Astrocyte (in vitro differentiated cells and primary cell): Measurements from ENCODE around the gene PPP1R9A. TPM values are rescaled to one million over a fixed set of nuclear protein-coding genes. Genes with fewer than 3 reads are reported as not detected.

Source experiments
- DNase-seq: peaks from one replicate; pipeline ENCODE4 v3.0.0-alpha.2; 2010; ENCODE audit warnings: low read depth
- FAIRE-seq: peaks from 2 replicates; lab custom pipeline; 2011; peaks lifted over from hg19 to GRCh38; lab: Jason Lieb, UNC
- H2AFZ ChIP-seq: 2 replicates; pipeline ENCODE4 v1.6.0; 2012; ENCODE audit warnings: low read depth, low read length, inconsistent platforms
- H3K27ac ChIP-seq: 2 replicates; pipeline ENCODE4 v1.5.1; 2011; ENCODE audit warnings: low read depth, low read length, inconsistent platforms
- H3K27me3 ChIP-seq: 2 replicates; pipeline ENCODE4 v1.6.0; 2011; ENCODE audit warnings: low read length, inconsistent platforms; ENCODE audit not compliant: insufficient read depth
- H3K36me3 ChIP-seq: 2 replicates; pipeline ENCODE4 v1.5.1; 2011; ENCODE audit warnings: low read length, inconsistent platforms; ENCODE audit not compliant: insufficient read depth
- H3K4me1 ChIP-seq: 2 replicates; pipeline ENCODE4 v1.5.1; 2011; ENCODE audit warnings: low read length, inconsistent platforms; ENCODE audit not compliant: insufficient read depth
- H3K4me2 ChIP-seq: 2 replicates; pipeline ENCODE4 v1.6.0; 2012; ENCODE audit warnings: low read length, inconsistent platforms
- H3K4me3 ChIP-seq: 2 replicates; pipeline ENCODE4 v1.5.1; 2011; ENCODE audit warnings: low read depth, mild to moderate bottlenecking, low read length, inconsistent platforms; ENCODE audit not compliant: insufficient read depth
- H3K79me2 ChIP-seq: 2 replicates; pipeline ENCODE4 v1.6.0; 2012; ENCODE audit warnings: mild to moderate bottlenecking, low read length, inconsistent platforms; ENCODE audit not compliant: insufficient read depth
- H3K9ac ChIP-seq: 2 replicates; pipeline ENCODE4 v1.6.0; 2012; ENCODE audit warnings: mild to moderate bottlenecking, low read length, inconsistent platforms
- H3K9me3 ChIP-seq: 2 replicates; pipeline ENCODE4 v1.5.1; 2012; ENCODE audit warnings: low read depth, mild to moderate bottlenecking, low read length, inconsistent platforms; ENCODE audit not compliant: insufficient read depth
- H4K20me1 ChIP-seq: 2 replicates; pipeline ENCODE4 v1.6.0; 2012; ENCODE audit warnings: low read length, inconsistent platforms; ENCODE audit not compliant: insufficient read depth
- H3K27ac Mint-ChIP-seq: one replicate; pipeline ENCODE4 v1.8.0; 2021; ENCODE audit warnings: mild to moderate bottlenecking, mixed read lengths; ENCODE audit not compliant: unreplicated experiment
- H3K27me3 Mint-ChIP-seq: one replicate; pipeline ENCODE4 v1.8.0; 2021; ENCODE audit warnings: low read depth, mixed read lengths; ENCODE audit not compliant: unreplicated experiment
- H3K36me3 Mint-ChIP-seq: one replicate; pipeline ENCODE4 v1.8.0; 2021; ENCODE audit warnings: low read depth, mixed read lengths; ENCODE audit not compliant: unreplicated experiment
- H3K4me1 Mint-ChIP-seq: one replicate; pipeline ENCODE4 v1.8.0; 2021; ENCODE audit warnings: low read depth, mixed read lengths; ENCODE audit not compliant: unreplicated experiment
- H3K4me3 Mint-ChIP-seq: one replicate; pipeline ENCODE4 v1.8.0; 2021; ENCODE audit warnings: mild to moderate bottlenecking, moderate library complexity, mixed read lengths; ENCODE audit not compliant: unreplicated experiment
- H3K9me3 Mint-ChIP-seq: one replicate; pipeline ENCODE4 v1.8.0; 2021; ENCODE audit warnings: mild to moderate bottlenecking, mixed read lengths; ENCODE audit not compliant: unreplicated experiment
- CTCF ChIP-seq: IDR thresholded peaks from 2 replicates; pipeline ENCODE4 v1.5.1; 2011; ENCODE audit warnings: low read depth, mild to moderate bottlenecking, inconsistent platforms, low read length, moderate library complexity; ENCODE audit not compliant: insufficient read depth
- EZH2 ChIP-seq: IDR thresholded peaks from 2 replicates; pipeline ENCODE4 v1.6.1; 2012; ENCODE audit warnings: mild to moderate bottlenecking, low read length, inconsistent platforms; ENCODE audit not compliant: insufficient read depth
- total RNA-seq: library from RNA; stranded (reverse); gene quantifications from 2 replicates; pipeline ENCODE4 v1.2.1, GENCODE V29; 2021

Gene PPP1R9A
- total RNA-seq, 1 donor from 2014 or later, result 7.5 TPM

GRCh38 chr7:94913391-94913790 lies 6.0 kb downstream of the PPP1R9A start:
- Mint-ChIP-seq H3K27me3 (no peaks in the 10 kb centered on the region), H3K9me3 (no peaks in the 10 kb centered on the region), H3K27ac (no peak overlapping the region), H3K4me1 (peaks cover 4% of the 10 kb centered on the region), H3K36me3 (no peaks in the 10 kb centered on the region), H3K4me3 (no peak overlapping the region)
- H2AFZ ChIP-seq, result no peak overlapping the region
- no peak for DNase-seq
- no peak overlapping the region for H3K4me2 ChIP-seq
- H3K27ac ChIP-seq, result no peak overlapping the region
- H3K4me1 ChIP-seq, result peaks cover 6% of the 10 kb centered on the region
- H3K9ac ChIP-seq, result no peak overlapping the region
- FAIRE-seq, result no peak
- H3K36me3 ChIP-seq, result no peaks in the 10 kb centered on the region
- TF ChIP-seq EZH2 (no peak), CTCF (no peak)
- H3K9me3 ChIP-seq, result no peaks in the 10 kb centered on the region
- H3K27me3 ChIP-seq, result no peaks in the 10 kb centered on the region
- H4K20me1 ChIP-seq, result no peaks in the 10 kb centered on the region
- H3K4me3 ChIP-seq, result no peak overlapping the region
- H3K79me2 ChIP-seq, result no peaks in the 10 kb centered on the region

GRCh38 chr7:94921911-94922310 lies 14.5 kb downstream of the PPP1R9A start:
- H3K36me3 ChIP-seq, result no peaks in the 10 kb centered on the region
- no peaks in the 10 kb centered on the region for H3K79me2 ChIP-seq
- Mint-ChIP-seq H3K36me3 (no peaks in the 10 kb centered on the region), H3K4me1 (no peaks in the 10 kb centered on the region), H3K9me3 (no peaks in the 10 kb centered on the region), H3K27ac (no peak overlapping the region), H3K4me3 (no peak overlapping the region), H3K27me3 (no peaks in the 10 kb centered on the region)
- no peak for FAIRE-seq
- DNase-seq, result no peak
- no peaks in the 10 kb centered on the region for H3K4me1 ChIP-seq
- H2AFZ ChIP-seq, result no peak overlapping the region
- TF ChIP-seq EZH2, result no peak
- TF ChIP-seq CTCF, result no peak
- H4K20me1 ChIP-seq, result no peaks in the 10 kb centered on the region
- H3K27me3 ChIP-seq, result no peaks in the 10 kb centered on the region
- H3K27ac ChIP-seq, result no peak overlapping the region
- H3K9ac ChIP-seq, result no peak overlapping the region
- no peaks in the 10 kb centered on the region for H3K9me3 ChIP-seq
- no peak overlapping the region for H3K4me2 ChIP-seq
- no peak overlapping the region for H3K4me3 ChIP-seq

GRCh38 chr7:94922457-94922856 lies 15.1 kb downstream of the PPP1R9A start:
- no peak for DNase-seq
- Mint-ChIP-seq H3K4me1 (no peaks in the 10 kb centered on the region), H3K4me3 (no peak overlapping the region), H3K27ac (no peak overlapping the region), H3K36me3 (no peaks in the 10 kb centered on the region), H3K27me3 (no peaks in the 10 kb centered on the region), H3K9me3 (no peaks in the 10 kb centered on the region)
- no peak overlapping the region for H3K27ac ChIP-seq
- H3K27me3 ChIP-seq, result no peaks in the 10 kb centered on the region
- no peak overlapping the region for H3K4me2 ChIP-seq
- no peaks in the 10 kb centered on the region for H3K79me2 ChIP-seq
- H3K36me3 ChIP-seq, result no peaks in the 10 kb centered on the region
- no peak overlapping the region for H3K4me3 ChIP-seq
- no peak for TF ChIP-seq EZH2
- no peak for TF ChIP-seq CTCF
- FAIRE-seq, result no peak
- H4K20me1 ChIP-seq, result no peaks in the 10 kb centered on the region
- no peaks in the 10 kb centered on the region for H3K9me3 ChIP-seq
- no peaks in the 10 kb centered on the region for H3K4me1 ChIP-seq
- no peak overlapping the region for H3K9ac ChIP-seq
- no peak overlapping the region for H2AFZ ChIP-seq
